PFSK-1 (cell line): ENCODE results near the gene SLC12A4.

Experiments
- FOXP2 ChIP-seq: optimal IDR thresholded peaks from 2 replicates; pipeline ENCODE3; 2011; ENCODE audit warnings: borderline replicate concordance, control low read depth, inconsistent platforms; ENCODE audit not compliant: insufficient read depth; ENCODE audit errors: extremely low read length, extremely low read depth
- POLR2AphosphoS5 ChIP-seq: IDR thresholded peaks from 2 replicates; pipeline ENCODE4 v1.6.1; 2012; ENCODE audit warnings: low read depth, mild to moderate bottlenecking, control low read depth, low read length, moderate library complexity
- REST ChIP-seq, 2 experiments: IDR thresholded peaks; 2 replicates each; pipeline versions ENCODE4 v1.6.1 to v1.8.0; 2011 to 2012; ENCODE audit warnings: low read depth in 2 of 2, low read length in 2 of 2, control low read depth in 1 of 2, inconsistent platforms in 1 of 2, mild to moderate bottlenecking in 1 of 2, moderate library complexity in 1 of 2; ENCODE audit not compliant: insufficient read depth in 1 of 2
- SIN3A ChIP-seq: IDR thresholded peaks from 2 replicates; pipeline ENCODE4 v1.6.1; 2012; ENCODE audit warnings: mild to moderate bottlenecking, low read length, moderate library complexity, borderline replicate concordance; ENCODE audit not compliant: insufficient read depth
- TAF1 ChIP-seq: IDR thresholded peaks from 2 replicates; pipeline ENCODE4 v1.6.1; 2012; ENCODE audit warnings: low read length, control low read depth, borderline replicate concordance; ENCODE audit not compliant: insufficient read depth

The SLC12A4 gene

GRCh38 chr16:67910158-67910557 is 58.3 kb downstream of the SLC12A4 start:
- no peak for TF ChIP-seq POLR2AphosphoS5
- TF ChIP-seq TAF1: no peak
- TF ChIP-seq FOXP2: no peak

GRCh38 chr16:67909056-67909742 is 59.2 kb downstream of the SLC12A4 start:
- TF ChIP-seq FOXP2 (no peak), SIN3A (no peak), REST (IDR thresholded peaks at IDR 0.05; ENCODE audit: insufficient read depth in 1 of 2, low read depth in 2 of 2, low read length in 2 of 2) (no peak), POLR2AphosphoS5 (no peak), TAF1 (no peak)

GRCh38 chr16:67907397-67908180 is 60.8 kb downstream of the SLC12A4 start:
- TF ChIP-seq FOXP2 (no peak), REST (IDR thresholded peaks at IDR 0.05; ENCODE audit: insufficient read depth in 1 of 2, low read depth in 2 of 2, low read length in 2 of 2) (no peak), TAF1 (no peak), POLR2AphosphoS5 (no peak), SIN3A (no peak)

- TF ChIP-seq FOXP2 (no peak), REST (IDR thresholded peaks at IDR 0.05; ENCODE audit: insufficient read depth in 1 of 2, low read depth in 2 of 2, low read length in 2 of 2) (no peak), POLR2AphosphoS5 (no peak)
These were observed 65.6 kb downstream of the SLC12A4 start for GRCh38 chr16:67902831-67903230.

- TF ChIP-seq TAF1 (no peak), REST (IDR thresholded peaks at IDR 0.05; ENCODE audit: insufficient read depth in 1 of 2, low read depth in 2 of 2, low read length in 2 of 2) (no peak)
These were observed 66.7 kb downstream of the SLC12A4 start for GRCh38 chr16:67901734-67902133.
